ENCODE data around the gene MNX1.

DNA sequence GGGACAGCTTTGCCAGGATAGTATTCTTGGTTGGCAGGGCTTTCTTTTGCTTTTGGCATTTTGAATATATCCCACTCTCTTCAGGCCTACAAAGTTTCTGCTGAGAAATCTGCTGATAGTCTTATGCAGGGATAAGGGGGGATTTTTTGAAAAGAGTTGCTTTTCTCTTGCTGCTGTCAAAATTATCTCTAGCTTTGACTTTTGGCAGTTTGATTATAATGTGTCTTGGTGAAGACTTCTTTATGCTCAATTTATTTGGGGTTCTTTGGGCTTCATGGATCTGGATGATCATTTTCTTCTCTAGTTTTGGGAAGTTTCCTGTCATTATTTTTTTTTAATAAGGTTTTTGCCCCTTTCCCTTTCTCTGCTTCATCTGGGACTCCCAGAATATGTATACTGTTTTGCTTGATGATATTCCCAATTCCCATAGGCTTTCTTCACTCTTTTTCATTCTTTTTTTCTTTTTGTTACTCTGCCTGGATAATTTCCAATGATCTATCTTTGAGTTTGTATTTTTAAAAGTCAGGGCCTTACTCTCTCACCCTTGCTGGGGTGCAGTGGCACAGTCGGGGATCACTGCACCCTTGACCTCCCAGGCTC, 31.4 kb downstream of the MNX1 start:
- TF ChIP-seq, protein P1, sequence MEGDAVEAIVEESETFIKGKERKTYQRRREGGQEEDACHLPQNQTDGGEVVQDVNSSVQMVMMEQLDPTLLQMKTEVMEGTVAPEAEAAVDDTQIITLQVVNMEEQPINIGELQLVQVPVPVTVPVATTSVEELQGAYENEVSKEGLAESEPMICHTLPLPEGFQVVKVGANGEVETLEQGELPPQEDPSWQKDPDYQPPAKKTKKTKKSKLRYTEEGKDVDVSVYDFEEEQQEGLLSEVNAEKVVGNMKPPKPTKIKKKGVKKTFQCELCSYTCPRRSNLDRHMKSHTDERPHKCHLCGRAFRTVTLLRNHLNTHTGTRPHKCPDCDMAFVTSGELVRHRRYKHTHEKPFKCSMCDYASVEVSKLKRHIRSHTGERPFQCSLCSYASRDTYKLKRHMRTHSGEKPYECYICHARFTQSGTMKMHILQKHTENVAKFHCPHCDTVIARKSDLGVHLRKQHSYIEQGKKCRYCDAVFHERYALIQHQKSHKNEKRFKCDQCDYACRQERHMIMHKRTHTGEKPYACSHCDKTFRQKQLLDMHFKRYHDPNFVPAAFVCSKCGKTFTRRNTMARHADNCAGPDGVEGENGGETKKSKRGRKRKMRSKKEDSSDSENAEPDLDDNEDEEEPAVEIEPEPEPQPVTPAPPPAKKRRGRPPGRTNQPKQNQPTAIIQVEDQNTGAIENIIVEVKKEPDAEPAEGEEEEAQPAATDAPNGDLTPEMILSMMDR (IDR thresholded peaks at IDR 0.05): no peak
- TF ChIP-seq POLR2A (IDR thresholded peaks at IDR 0.05; ENCODE audit: low read depth) (no peak), POLR2AphosphoS5 (IDR thresholded peaks at IDR 0.05) (no peak), EP300 (IDR thresholded peaks at IDR 0.05) (no peak)
